SU-DHL-6 (cell line): ENCODE measurements around the gene A3GALT2.

Experiments used
- H2AFZ ChIP-seq: fragments of 200-600 bp; sonication (generic); 2 replicates; pipeline ENCODE4 v1.6.1; 2014; ENCODE audit warnings: low read depth, mild to moderate bottlenecking, moderate library complexity, mixed read lengths, antibody characterized with exemption, low read length; ENCODE audit not compliant: severe bottlenecking
- H3F3A ChIP-seq: fragments of 200-600 bp; shearing (Covaris generic); 2 replicates; pipeline ENCODE4 v1.6.0; 2016; ENCODE audit warnings: antibody characterized with exemption, mild to moderate bottlenecking; ENCODE audit not compliant: insufficient read depth
- H3K27ac ChIP-seq: fragments of 200-600 bp; sonication (generic); 2 replicates; pipeline ENCODE4 v1.5.1; 2016; ENCODE audit warnings: low read depth, mild to moderate bottlenecking, low read length, moderate library complexity, mixed read lengths
- H3K27me3 ChIP-seq: fragments of 200-600 bp; sonication (generic), shearing (Covaris generic); 2 replicates; pipeline ENCODE4 v1.6.0; 2014; ENCODE audit warnings: mild to moderate bottlenecking, low read length
- H3K36me3 ChIP-seq: fragments of 200-600 bp; sonication (generic); 2 replicates; pipeline ENCODE4 v1.6.1; 2014; ENCODE audit warnings: mild to moderate bottlenecking, low read length, mixed read lengths
- H3K4me2 ChIP-seq: fragments of 300-600, 200-600 bp; shearing (Covaris generic), sonication (generic); 2 replicates; pipeline ENCODE4 v1.6.0; 2014; ENCODE audit warnings: low read length, low read depth, mild to moderate bottlenecking; ENCODE audit not compliant: poor library complexity, severe bottlenecking
- H3K4me3 ChIP-seq: fragments of 200-600 bp; sonication (generic); 2 replicates; pipeline ENCODE4 v1.5.1; 2014; ENCODE audit warnings: antibody characterized with exemption, low read length, mild to moderate bottlenecking, mixed read lengths; ENCODE audit not compliant: insufficient read depth, poor library complexity, severe bottlenecking
- H3K79me2 ChIP-seq: fragments of 200-600 bp; sonication (generic); 2 replicates; pipeline ENCODE4 v1.6.1; 2014; ENCODE audit warnings: mild to moderate bottlenecking, low read length, moderate library complexity; ENCODE audit not compliant: insufficient read depth
- H3K9ac ChIP-seq: fragments of 200-600 bp; sonication (generic); 2 replicates; pipeline ENCODE4 v1.7.0; 2014; ENCODE audit warnings: mild to moderate bottlenecking, low read length
- H3K9me2 ChIP-seq: fragments of 200-600 bp; sonication (generic); replicated peaks from 2 replicates; pipeline ENCODE4 v1.6.1; 2014; ENCODE audit warnings: low read length; ENCODE audit not compliant: insufficient read depth
- H3K9me3 ChIP-seq: fragments of 200-600 bp; sonication (generic); 2 replicates; pipeline ENCODE4 v1.6.1; 2014; ENCODE audit warnings: low read length, mixed read lengths; ENCODE audit not compliant: insufficient read depth
- H4K20me1 ChIP-seq: fragments of 200-600 bp; sonication (generic); 2 replicates; pipeline ENCODE4 v1.6.1; 2014; ENCODE audit warnings: low read depth, mild to moderate bottlenecking, antibody characterized with exemption, low read length, moderate library complexity, mixed read lengths
- CTCF ChIP-seq: fragments of 200-600 bp; sonication (generic); IDR thresholded peaks from one replicate; pipeline ENCODE4 v1.5.1; 2017; ENCODE audit warnings: antibody characterized with exemption, mild to moderate bottlenecking, low read length, moderate library complexity; ENCODE audit not compliant: insufficient read depth, poor library complexity, severe bottlenecking
- EZH2phosphoT487 ChIP-seq: fragments of 200-600 bp; sonication (generic), shearing (Covaris generic); conservative IDR thresholded peaks from 2 replicates; pipeline ENCODE4 v1.6.1; 2018; ENCODE audit warnings: mild to moderate bottlenecking, antibody characterized with exemption, low read length, moderate library complexity, mixed read lengths

A3GALT2 gene

GRCh38 chr1:33284049-33284448 lies 36.8 kb downstream of the A3GALT2 start:
- no peaks in the 10 kb centered on the region for H3F3A ChIP-seq
- no peaks in the 10 kb centered on the region for H3K9me3 ChIP-seq
- H3K9me2 ChIP-seq: no peaks in the 10 kb centered on the region
- no peak overlapping the region for H3K4me2 ChIP-seq
- H3K27me3 ChIP-seq: no peaks in the 10 kb centered on the region
- no peak overlapping the region for H3K9ac ChIP-seq
- H4K20me1 ChIP-seq: no peaks in the 10 kb centered on the region
- H3K4me3 ChIP-seq: no peak overlapping the region
- no peak for TF ChIP-seq EZH2phosphoT487
- TF ChIP-seq CTCF: no peak
- no peak overlapping the region for H2AFZ ChIP-seq
- no peaks in the 10 kb centered on the region for H3K79me2 ChIP-seq
- H3K27ac ChIP-seq: no peak overlapping the region
- no peaks in the 10 kb centered on the region for H3K36me3 ChIP-seq

GRCh38 chr1:33282791-33283190 lies 38.1 kb downstream of the A3GALT2 start:
- Histone ChIP-seq H3K27ac (no peak overlapping the region), H3K9me2 (no peaks in the 10 kb centered on the region), H2AFZ (no peak overlapping the region), H3K36me3 (no peaks in the 10 kb centered on the region), H3K27me3 (no peaks in the 10 kb centered on the region), H3F3A (no peaks in the 10 kb centered on the region), H3K9ac (no peak overlapping the region), H4K20me1 (no peaks in the 10 kb centered on the region), H3K4me3 (no peak overlapping the region), H3K9me3 (no peaks in the 10 kb centered on the region), H3K79me2 (no peaks in the 10 kb centered on the region), H3K4me2 (no peak overlapping the region)
- TF ChIP-seq CTCF (no peak), EZH2phosphoT487 (no peak)

- no peak overlapping the region for H3K27ac ChIP-seq
- no peak overlapping the region for H2AFZ ChIP-seq
- no peaks in the 10 kb centered on the region for H3F3A ChIP-seq
- no peaks in the 10 kb centered on the region for H3K27me3 ChIP-seq
- no peak overlapping the region for H3K4me2 ChIP-seq
- no peak overlapping the region for H3K9ac ChIP-seq
- TF ChIP-seq CTCF: no peak
- TF ChIP-seq EZH2phosphoT487: no peak
- H3K9me2 ChIP-seq: no peaks in the 10 kb centered on the region
- H3K4me3 ChIP-seq: no peak overlapping the region
- no peaks in the 10 kb centered on the region for H3K79me2 ChIP-seq
- H3K36me3 ChIP-seq: no peaks in the 10 kb centered on the region
- no peaks in the 10 kb centered on the region for H3K9me3 ChIP-seq
- no peaks in the 10 kb centered on the region for H4K20me1 ChIP-seq
These were observed 39.2 kb downstream of the A3GALT2 start for GRCh38 chr1:33281554-33282303.
